HG03139 (cell line): ENCODE results near the gene FRAS1.

Experiments used
- ATAC-seq: cut with Tn5 transposase; IDR thresholded peaks from one replicate; pipeline ENCODE4 v1.9.1; 2021; ENCODE audit not compliant: unreplicated experiment

FRAS1 gene

DNA sequence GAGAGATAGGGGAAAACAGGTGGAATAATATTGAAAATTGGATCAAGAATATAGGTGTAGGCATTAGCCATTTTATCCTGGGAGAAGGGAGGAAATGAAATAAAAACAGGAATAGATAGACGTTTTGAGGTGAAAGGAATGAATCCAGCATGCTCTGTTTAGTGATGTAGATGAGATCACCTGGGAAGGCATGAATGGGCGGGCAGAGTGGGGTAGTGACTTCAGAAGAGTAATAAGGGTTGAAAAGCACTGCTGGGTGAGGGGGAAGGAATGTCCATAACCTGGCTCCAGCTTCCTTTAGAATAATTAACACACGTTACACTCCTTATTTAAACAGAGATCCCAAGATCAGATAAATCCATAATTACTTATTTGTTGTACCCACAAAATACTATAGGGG, 303.3 kb downstream of the FRAS1 start:
- ATAC-seq: no peak

DNA sequence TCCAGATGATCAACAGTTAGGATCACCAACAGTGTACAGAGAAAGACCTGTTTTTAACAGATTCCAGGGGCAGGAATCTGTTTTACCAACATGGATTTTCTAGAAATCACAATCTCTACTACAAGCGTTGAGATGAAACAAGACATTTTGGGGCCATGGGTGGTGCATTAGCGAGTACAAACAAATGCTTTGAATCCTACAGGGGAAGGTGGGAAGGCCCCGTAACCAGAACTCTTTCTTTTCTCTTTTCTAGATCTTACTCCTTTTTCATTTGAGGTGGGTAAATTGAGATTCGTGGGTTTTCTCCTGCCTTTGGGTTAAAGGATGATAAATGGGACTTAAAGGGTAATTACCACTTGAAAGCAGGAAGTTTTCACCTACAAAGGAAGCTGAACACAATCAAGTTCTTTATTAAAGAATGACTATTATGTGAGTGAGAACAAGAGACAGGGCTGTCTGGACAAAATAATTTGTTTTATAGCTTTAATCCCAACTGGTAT, 304.5 kb downstream of the FRAS1 start:
- ATAC-seq: no peak

DNA sequence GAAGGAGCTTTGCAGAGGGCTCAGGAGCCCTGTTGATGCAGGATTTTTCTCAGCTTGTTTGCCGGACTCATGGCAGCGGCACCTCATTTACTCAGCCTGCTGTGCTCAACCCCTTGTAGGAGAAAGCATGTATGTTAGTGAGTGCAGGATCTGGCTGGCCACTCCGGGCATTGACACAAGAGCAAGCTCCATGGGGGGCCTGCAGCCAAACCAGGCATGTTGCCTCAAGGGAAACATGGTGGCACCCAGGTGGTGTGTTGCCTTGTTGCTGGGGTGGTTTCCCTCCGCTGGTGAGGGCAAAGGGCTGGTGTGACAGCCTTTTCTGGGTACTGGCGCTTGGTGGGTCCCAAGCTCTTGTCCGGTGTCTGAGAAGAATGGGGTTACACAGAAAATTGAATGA, 305.2 kb downstream of the FRAS1 start:
- no peak for ATAC-seq

DNA sequence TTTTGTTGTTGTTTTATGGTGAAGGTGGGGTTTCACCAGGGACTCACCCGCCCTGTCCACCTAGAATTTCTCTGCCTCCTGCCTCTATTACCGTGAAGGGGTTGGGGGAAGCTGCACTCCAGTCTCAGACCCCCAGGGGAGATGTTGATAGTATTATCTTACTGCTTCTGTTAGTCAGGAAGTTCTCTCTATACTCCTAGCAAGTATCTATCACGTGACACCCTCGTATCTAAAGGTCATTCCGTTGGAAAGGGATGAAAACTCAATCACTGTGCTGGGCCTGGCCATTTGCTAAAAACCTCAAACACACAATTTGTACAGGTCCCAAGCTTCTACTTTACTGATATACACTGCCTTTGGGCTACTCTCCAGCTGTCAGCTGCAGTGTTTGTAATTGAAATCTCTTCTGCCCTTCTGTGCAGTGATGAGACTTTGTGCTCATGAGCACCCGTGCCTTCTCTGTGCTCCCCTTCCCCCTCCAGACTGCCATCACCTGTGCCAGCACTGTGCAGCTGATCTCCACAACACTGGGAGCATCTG, 306.0 kb downstream of the FRAS1 start:
- ATAC-seq: no peak

DNA sequence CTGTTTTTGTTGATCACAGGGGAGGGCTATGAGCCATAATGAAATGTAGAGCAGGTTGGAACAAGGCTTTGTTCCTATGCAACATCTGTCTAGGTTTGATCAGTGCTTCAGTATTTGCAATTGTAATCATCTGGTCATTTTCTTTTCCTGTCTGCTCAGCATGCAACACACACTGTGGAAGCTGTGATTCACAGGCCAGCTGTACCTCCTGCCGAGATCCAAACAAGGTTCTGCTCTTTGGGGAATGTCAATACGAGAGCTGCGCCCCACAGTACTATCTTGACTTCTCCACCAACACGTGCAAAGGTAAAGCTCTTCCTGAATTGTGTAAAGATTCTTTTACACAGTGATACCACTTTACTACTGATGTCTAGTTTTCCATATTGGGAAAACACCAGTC, 312.6 kb downstream of the FRAS1 start:
- ATAC-seq: no peak

DNA sequence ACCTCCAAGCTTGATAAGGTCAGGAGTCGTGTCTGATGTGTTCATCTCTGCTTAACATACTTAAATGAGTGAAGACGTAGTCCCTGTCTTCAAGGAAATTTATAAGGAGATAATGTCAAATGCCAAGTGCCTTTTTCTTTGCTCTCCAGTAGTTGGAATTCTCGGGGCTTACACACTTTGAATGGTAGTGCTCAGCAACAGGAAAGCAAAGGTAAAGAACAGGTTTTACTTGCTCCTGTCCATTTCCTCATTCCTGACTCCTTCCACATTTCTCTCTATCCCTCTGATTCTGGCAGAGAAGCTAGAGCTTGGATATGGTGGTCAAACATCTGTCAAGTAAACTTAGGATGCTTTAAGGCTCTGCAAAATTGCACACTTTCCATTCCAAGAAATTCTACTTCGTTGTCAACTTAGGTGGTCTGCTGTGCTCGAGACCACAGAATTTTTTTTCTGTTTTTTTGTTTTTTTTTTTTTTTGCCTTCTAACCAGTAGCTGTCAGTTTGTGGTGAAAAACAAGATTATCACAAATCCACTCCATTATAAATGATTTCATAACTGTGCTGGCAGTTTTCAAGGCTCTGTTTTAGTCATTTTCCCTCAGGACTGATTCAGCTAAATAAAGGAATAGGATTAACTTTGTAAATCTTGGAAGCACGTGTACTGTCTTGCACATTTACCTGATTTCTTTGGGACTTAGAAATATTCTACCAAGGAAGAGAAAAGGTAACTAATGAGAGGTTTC, 313.7 kb downstream of the FRAS1 start:
- no peak for ATAC-seq

DNA sequence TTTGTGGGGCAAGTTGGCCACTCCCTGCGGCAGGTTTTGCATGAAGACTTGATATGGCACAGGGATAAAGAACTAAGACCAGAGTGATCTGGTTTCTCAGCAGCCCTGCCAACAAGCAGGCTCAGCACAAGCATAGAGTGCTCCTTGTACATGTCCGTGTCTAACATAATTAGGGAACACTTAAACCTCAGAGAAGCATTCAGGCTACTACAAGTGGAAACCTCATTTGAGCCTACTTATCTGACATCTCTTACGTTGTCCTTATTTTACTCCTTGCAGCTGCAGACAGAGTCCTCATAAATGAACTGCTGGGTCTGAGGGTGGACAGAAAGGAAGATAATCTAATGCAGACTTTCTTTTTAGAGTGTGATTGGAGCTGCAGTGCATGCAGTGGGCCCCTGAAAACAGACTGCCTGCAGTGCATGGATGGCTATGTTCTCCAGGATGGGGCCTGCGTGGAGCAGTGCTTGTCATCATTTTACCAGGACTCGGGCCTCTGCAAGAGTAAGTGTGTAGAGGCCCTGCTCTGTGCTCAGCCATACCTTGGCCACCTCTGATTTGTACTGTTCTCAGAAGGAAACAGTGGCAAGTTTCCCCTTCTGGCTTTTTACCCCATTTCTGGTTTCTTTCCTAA, 315.3 kb downstream of the FRAS1 start:
- no peak for ATAC-seq

DNA sequence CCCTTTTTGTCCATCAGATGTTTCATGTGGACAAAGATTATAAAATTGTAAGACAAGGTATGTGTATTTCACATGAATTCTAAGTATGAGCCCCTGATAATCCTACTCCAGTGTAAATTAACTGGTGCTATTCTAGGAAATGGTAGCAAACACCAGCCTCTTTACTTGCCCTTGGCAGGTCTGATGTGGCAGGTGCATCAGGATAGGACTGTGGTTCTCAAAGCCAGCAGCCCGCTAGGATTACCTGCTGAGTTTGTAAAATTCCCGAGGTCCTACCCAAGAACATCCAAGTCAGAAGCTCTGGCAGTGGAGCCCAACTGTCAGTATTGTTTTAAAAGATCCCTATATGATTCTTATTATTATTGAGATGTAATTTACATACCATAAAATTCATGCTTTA, 320.4 kb downstream of the FRAS1 start:
- ATAC-seq: no peak

DNA sequence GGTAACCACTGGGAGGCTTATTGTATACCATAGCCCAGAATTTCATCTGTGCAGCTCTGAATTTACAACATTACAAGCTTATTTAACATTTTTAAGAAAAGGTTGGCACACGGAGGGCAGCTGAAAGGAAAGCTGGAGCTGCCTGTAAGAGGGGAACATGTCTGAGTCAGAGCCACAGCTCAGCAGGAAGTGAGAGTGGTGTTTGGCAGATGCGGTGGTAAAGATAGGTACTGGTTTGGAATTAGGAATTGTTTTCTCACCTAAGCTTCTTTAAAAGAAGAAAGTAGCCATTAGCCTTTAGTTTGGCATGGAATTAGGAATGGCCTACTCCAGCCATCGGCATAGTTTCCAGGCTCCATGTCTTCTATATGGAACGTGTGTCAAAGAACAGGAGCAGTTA, 321.9 kb downstream of the FRAS1 start:
- no peak for ATAC-seq

DNA sequence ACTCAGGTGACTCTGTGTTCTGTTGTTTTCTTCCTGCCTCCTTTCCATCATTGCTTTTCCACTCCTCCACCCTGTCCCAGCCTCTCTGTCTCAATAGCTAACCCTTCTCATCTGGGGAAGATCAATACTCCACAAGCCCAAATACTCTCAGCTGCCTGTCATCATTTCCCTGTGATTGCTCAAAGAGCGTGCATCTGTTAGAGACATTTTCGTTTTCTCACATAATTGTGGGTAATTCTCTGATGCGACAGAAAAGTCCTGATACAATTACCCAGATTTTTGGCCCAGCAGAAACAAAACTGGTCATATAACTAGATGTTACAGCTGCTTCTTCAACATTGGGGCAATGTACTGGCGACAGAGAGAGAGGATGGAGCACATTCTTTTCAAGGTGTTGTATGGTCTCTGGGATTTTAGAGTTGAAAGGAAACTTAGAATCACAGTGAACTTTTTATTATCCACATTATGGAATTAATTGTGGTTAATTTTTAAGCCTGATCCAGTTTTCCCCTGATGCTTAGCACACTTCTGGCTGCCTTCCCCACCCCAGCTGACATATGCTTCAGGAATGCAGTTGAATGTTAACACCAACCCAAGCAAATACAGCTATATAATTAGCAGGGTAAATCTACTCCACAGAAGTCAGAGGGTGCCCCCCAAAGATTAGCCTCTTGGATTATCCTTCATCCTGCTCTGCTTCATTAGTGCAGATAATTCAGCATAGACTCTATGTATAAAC, 323.0 kb downstream of the FRAS1 start:
- ATAC-seq: no peak

DNA sequence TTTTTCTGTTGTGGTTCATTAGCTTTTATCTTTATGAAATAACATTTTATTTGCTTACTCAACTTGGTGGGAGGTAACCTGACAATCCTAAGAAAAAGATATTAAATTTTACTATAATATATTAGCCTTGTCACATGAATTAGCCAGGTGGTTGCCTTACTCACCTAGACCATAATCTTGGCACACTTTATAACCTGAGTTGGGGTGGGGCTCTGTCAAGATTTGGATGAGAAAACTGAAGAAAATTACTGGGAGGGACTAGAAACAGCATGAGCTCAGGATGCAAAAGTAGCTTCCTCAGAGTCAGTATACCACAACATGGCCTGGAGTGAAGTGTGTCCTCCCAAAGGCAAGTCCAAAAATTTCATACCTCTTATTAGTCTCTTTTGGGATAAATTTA, 329.6 kb downstream of the FRAS1 start:
- ATAC-seq: no peak

DNA sequence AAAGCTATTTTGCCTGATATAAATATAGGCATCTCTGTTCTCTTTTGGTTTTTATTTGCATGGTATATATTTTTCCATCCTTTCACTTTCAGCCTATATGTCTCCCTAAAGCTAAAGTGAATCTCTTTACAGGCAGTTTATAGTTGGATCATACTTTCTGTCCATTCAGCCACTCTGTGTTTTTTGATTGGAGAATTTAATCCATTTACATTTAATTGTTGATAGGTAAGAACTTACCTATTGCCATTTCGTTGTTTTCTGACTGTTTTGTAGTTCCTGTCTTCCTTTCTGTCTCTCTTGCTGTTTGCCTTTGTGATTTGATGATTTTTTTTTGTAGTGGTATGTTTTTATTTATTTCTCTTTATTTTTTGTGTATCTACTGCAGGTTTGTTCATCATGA, 338.5 kb downstream of the FRAS1 start:
- no peak for ATAC-seq

DNA sequence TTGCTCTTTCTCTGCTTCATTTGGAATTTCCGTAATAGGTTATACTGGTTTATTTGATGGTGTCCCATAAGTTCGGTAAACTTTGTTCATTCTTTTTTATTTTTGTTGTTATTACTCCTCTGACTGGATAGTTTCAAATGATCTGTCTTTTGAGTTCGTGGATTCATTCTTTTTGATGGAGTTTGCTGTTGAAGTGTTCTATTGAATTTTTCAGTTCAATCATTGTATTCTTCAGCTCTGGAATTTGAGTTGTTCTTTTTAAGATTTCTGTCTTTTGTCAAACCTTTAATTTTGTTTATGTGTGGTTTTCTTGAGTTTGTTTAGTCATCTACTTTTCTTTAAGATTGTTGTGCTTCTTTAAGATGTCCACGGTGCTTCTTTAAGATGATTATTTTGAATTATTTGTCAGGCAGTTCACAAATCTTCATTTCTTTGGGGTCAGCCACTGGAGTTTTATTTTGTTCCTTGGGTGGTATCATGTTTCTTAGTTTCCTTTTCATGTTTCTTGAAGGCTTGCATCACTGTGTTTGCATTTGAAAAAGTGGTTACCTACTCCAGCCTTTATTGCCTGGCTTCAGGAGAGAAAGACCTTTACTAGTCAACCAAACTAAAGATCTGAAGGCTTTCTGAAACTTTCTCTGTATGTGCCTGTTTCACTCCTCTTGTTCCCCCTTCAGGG, 339.6 kb downstream of the FRAS1 start:
- ATAC-seq: no peak

DNA sequence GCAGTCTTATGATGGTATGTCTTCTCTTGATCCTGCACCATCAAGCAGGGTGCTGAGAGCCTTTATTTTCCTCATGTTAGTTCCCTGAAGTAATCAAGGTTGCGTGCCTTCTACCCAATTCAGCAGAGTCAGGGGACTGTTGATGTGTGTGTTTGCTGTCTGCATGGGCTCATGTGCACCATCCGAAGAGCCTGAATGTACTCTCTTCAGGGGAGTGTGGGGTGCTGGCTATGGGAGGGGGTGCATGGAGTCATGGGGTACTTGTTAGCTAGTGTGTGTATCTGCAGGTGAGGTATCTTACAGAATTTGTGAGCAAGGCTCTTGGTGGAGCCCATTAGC, 340.1 kb downstream of the FRAS1 start:
- no peak for ATAC-seq

DNA sequence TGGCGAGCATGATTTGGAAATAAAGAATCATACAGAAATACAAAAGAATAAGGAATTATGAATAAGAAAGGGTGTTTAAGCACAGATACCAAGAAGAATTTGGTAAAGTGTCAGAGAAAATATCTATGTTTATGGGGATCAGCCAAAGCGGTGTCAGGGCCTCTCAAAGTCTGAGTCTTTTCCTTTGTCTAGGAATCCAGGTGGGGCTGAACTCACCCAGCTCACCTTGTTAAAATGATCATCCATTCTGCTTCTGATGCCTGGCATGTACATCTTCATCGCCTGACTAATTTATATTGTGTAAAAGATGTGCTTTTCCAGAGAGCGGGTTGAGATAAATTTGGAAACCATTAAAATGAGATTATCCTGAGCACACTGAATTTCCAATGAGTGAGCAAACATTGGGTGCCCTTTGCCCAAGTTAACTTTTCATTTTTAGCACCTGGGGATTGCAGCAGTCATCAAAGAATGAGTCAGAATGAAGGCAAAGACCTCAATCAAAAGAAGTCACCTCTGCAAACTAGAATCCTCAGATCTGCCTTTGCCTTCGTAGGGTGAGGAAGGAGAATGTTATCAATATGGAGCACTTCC, 352.6 kb downstream of the FRAS1 start:
- no peak for ATAC-seq

DNA sequence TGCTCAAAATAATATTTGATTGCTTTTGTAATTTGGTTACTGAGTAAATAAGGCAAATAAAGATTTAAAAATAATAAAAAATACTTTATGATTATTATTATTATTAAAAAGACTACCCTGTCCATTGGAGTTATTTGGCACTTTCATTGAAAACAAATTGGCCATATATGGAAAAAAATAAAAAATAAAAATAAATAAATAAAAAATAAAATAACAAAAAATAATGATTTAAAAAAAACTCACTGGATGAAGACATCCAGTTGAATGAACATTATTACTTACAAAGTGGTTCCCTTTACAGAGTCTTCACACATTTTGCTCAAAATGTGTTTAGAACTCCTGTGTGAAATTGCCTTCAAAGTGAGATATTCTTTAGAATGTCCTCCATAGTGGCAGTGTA, 353.1 kb downstream of the FRAS1 start:
- ATAC-seq: no peak

DNA sequence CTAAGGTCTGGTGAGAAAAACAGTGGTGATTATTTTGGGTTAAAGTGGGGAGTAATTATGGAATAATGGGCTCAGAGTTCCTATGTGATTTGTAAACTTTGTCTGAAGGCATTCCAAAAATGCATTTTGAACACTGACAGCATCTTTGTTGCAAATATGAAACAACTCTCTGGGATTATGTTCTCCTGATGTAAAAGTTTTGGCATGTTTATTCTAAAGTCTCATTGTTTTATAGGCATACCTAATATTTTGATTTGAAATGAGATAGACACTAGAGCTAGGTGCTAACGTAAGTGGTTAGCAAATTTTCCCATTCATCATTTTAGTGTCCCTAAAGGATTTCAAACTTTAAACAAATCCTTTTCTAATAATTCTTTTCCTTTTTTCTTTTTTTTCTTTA, 353.6 kb downstream of the FRAS1 start:
- ATAC-seq: no peak

DNA sequence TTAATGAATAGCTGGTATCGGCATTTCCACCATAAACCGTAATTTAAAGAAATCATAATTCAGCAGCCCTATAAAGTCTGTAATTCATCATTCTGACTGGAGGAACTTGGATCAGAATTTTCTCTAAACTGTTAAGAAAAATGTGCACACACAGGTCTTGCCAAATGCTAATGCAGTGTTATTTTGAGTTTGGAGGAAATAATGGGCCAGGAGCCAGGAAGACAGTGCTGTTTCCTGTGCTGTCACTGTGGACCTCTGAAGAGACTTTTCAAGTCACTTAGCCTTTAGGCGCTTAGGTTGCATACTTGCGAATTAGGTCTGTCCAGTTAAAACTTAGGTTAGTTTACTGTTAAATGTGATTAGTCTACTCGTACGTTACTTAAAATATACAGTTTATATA, 357.0 kb downstream of the FRAS1 start:
- no peak for ATAC-seq

DNA sequence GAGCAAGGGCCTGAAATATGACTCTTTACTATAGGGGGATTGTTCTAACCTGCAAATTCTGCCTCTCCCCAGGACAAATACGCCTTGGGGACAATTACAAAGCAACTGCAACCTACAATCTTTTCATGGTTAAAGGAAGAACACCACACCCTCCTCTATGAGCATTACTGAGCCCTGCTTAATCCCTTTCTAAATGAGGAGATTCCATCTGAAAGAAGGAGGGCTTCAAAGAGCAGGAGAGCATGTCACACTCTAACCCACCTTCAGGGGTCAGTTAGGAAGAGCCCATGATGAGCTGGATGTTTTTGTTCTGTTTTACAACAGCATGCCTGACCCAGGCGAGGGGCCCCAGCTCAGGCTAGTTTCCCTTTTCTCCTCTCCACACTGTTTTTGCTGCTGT, 360.5 kb downstream of the FRAS1 start:
- no peak for ATAC-seq

DNA sequence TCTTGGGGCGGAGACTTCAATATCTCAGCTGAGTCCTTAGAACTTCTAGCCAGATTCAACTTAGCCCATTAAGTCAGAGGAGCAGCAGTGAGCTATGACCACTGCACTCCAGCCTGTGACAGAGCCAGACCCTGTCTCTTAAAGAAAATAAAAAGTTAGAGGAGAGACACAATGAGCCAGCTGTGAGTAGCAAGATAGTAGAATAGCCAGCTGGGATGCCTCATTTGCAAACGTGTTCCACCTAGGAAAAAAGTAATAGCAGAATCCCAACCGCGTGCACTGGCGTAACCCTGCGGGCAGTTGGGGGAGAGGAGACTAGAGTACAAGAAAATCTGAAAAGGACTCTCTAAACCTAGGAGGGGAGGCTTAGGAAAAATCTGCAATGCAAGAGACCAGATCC, 361.3 kb downstream of the FRAS1 start:
- no peak for ATAC-seq

DNA sequence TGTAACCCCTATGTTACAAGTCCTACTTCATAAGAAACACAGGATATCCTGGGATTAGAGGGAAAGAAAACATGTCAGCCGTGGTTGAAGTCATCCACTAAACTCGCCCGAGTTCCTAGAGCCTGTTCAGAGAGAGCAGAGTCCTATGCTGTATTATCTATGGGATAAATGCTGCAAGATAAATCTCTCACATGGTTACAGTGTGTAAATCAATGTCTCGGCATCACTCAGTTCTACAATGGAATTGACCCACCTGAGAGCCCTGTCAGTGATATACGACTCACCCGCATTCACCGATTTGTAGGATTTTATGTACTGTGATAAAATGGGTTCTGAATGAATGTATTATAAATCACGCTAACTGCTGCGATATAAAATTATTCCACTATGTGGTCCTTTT, 366.7 kb downstream of the FRAS1 start:
- no peak for ATAC-seq
